SK-N-SH (cell line): ENCODE measurements around the gene NAPG. TPM values are rescaled to one million over a fixed set of nuclear protein-coding genes. Genes with fewer than 3 reads are reported as not detected.

Source experiments
- CTCF ChIA-PET: fragments of 300-600, 350-600 bp; formaldehyde crosslinking; extraction: SDS; loops from one replicate; lab custom pipeline; 2021; lab: Yijun Ruan, JAX
- POLR2A ChIA-PET: fragments of 350-600 bp; sonication (Branson Sonifier 250); formaldehyde crosslinking; extraction: SDS; loops from one replicate; lab custom pipeline; 2020; ENCODE audit warnings: antibody characterized with exemption, inconsistent platforms; lab: Yijun Ruan, JAX
- DNase-seq: peaks from one replicate; pipeline ENCODE4 v3.0.0; 2012
- H2AFZ ChIP-seq: fragments of 200-600 bp; sonication (generic); 2 replicates; pipeline ENCODE4 v1.8.1; 2016; ENCODE audit warnings: antibody characterized with exemption, mild to moderate bottlenecking, low read depth
- H3F3A ChIP-seq: fragments of 200-600 bp; sonication (generic); replicated peaks from 2 replicates; pipeline ENCODE3; 2016; ENCODE audit warnings: antibody characterized with exemption, mild to moderate bottlenecking; ENCODE audit not compliant: insufficient read depth
- H3K27ac ChIP-seq, 2 experiments: fragments of 200-500 bp in 1 of 2; fragments of 200-600 bp in 1 of 2; sonication (Bioruptor generic) in 1 of 2; sonication (generic), shearing (Covaris generic) in 1 of 2; 2 replicates each; pipeline versions ENCODE4 v1.5.1 to v1.6.1; 2014 to 2016; ENCODE audit warnings: low read depth in 2 of 2, inconsistent platforms in 1 of 2, low read length in 1 of 2, mild to moderate bottlenecking in 1 of 2, mixed read lengths in 1 of 2
- H3K27me3 ChIP-seq: fragments of 200-600 bp; sonication (generic), shearing (Covaris generic); 2 replicates; pipeline ENCODE4 v1.6.1; 2016; ENCODE audit warnings: mixed run types; ENCODE audit not compliant: insufficient read depth
- H3K36me3 ChIP-seq, 2 experiments: fragments of 200-500 bp in 1 of 2; fragments of 200-600 bp in 1 of 2; sonication (Bioruptor generic) in 1 of 2; sonication (generic) in 1 of 2; replicated peaks in 1 of 2; 2 replicates each; pipeline versions ENCODE3 to v1.5.1; 2014 to 2016; ENCODE audit warnings: low read length in 1 of 2, mild to moderate bottlenecking in 1 of 2; ENCODE audit not compliant: insufficient read depth in 2 of 2, control insufficient read depth in 1 of 2
- H3K4me1 ChIP-seq, 2 experiments: fragments of 200-500 bp in 1 of 2; fragments of 200-600 bp in 1 of 2; sonication (Bioruptor generic) in 1 of 2; sonication (generic), shearing (Covaris generic) in 1 of 2; 2 replicates each; pipeline versions ENCODE4 v1.5.1 to v1.6.1; 2014 to 2016; ENCODE audit warnings: low read depth in 1 of 2, low read length in 1 of 2, mixed run types in 1 of 2; ENCODE audit not compliant: insufficient read depth in 2 of 2, control insufficient read depth in 1 of 2
- H3K4me2 ChIP-seq: fragments of 200-600 bp; sonication (generic), shearing (Covaris generic); 2 replicates; pipeline ENCODE4 v1.6.1; 2017; ENCODE audit warnings: mixed run types
- H3K4me3 ChIP-seq, 2 experiments: fragments of 200-500 bp in 1 of 2; fragments of 200-600 bp in 1 of 2; sonication (Bioruptor generic) in 1 of 2; sonication (generic), shearing (Covaris generic) in 1 of 2; 2 replicates each; pipeline versions ENCODE4 v1.5.1 to v1.8.1; 2014 to 2016; ENCODE audit warnings: low read depth in 2 of 2, inconsistent platforms in 1 of 2, low read length in 1 of 2, mild to moderate bottlenecking in 1 of 2, mixed read lengths in 1 of 2, moderate library complexity in 1 of 2
- H3K79me2 ChIP-seq: fragments of 200-600 bp; sonication (generic); 2 replicates; pipeline ENCODE4 v1.8.1; 2017; ENCODE audit warnings: mild to moderate bottlenecking; ENCODE audit not compliant: insufficient read depth
- H3K9ac ChIP-seq: fragments of 200-600 bp; sonication (generic); 2 replicates; pipeline ENCODE4 v1.6.1; 2017; ENCODE audit warnings: mixed run types
- H3K9me2 ChIP-seq: fragments of 200-600 bp; sonication (generic); 2 replicates; pipeline ENCODE4 v1.6.1; 2017; ENCODE audit warnings: mixed run types
- H3K9me3 ChIP-seq: fragments of 200-600 bp; sonication (generic); 2 replicates; pipeline ENCODE4 v1.6.1; 2017; ENCODE audit warnings: mixed run types, mild to moderate bottlenecking, moderate library complexity
- H4K20me1 ChIP-seq: fragments of 200-600 bp; sonication (generic); 2 replicates; pipeline ENCODE4 v1.6.1; 2017; ENCODE audit warnings: mild to moderate bottlenecking, mixed run types; ENCODE audit not compliant: insufficient read depth
- EZH2phosphoT487 ChIP-seq: fragments of 200-600 bp; sonication (generic); IDR thresholded peaks from 2 replicates; pipeline ENCODE4 v1.6.1; 2017; ENCODE audit warnings: low read depth, mixed run types, mild to moderate bottlenecking, antibody characterized with exemption, moderate library complexity, borderline replicate concordance
- IRF3 ChIP-seq: fragments of 150-350 bp; IDR thresholded peaks from 2 replicates; pipeline ENCODE4 v1.6.1; 2016; ENCODE audit warnings: mild to moderate bottlenecking, low read depth, low read length
- MEF2A ChIP-seq: IDR thresholded peaks from 2 replicates; pipeline ENCODE4 v1.4.0; 2012; ENCODE audit warnings: low read depth, borderline replicate concordance
- RCOR1 ChIP-seq: fragments of 150-350 bp; IDR thresholded peaks from 2 replicates; pipeline ENCODE4 v1.6.1; 2017; ENCODE audit warnings: antibody characterized with exemption, low read length
- RFX5 ChIP-seq: IDR thresholded peaks from 2 replicates; pipeline ENCODE4 v1.6.1; 2012; ENCODE audit warnings: mild to moderate bottlenecking, improper control_type of control experiment, low read length
- RXRA ChIP-seq: IDR thresholded peaks from 2 replicates; pipeline ENCODE4 v1.4.0; 2012; ENCODE audit warnings: low read depth, mild to moderate bottlenecking, borderline replicate concordance
- SMC3 ChIP-seq: IDR thresholded peaks from 2 replicates; pipeline ENCODE4 v1.6.1; 2012; ENCODE audit warnings: low read depth, low read length, improper control_type of control experiment
- TAF1 ChIP-seq: IDR thresholded peaks from 2 replicates; pipeline ENCODE4 v1.6.1; 2012; ENCODE audit warnings: low read depth, mild to moderate bottlenecking, low read length, moderate library complexity, borderline replicate concordance
- YY1 ChIP-seq: IDR thresholded peaks from 2 replicates; pipeline ENCODE4 v1.4.0; 2012; ENCODE audit warnings: low read depth, mild to moderate bottlenecking
- WGBS: methylation state at CpG from one replicate; pipeline ENCODE4 v1.1.6; 2017; ENCODE audit warnings: low lambda C conversion rate; 5-methylcytosine and 5-hydroxymethylcytosine counted together
- polyA plus RNA-seq, 3 experiments: library from polyadenylated mRNA; depleted of rRNA; stranded (reverse); fragments of >200 nt; gene quantifications; 2 replicates each; pipeline ENCODE4 v1.2.3, GENCODE V29; 2012
- TF ChIP-seq, protein P1 (sequence below): IDR thresholded peaks from 2 replicates; pipeline ENCODE4 v1.4.0; 2012; ENCODE audit warnings: low read depth
- TF ChIP-seq, protein P2 (sequence below): fragments of 200-600 bp; sonication (generic); IDR thresholded peaks from 2 replicates; pipeline ENCODE4 v1.6.1; 2017; ENCODE audit warnings: antibody characterized with exemption, mild to moderate bottlenecking, moderate library complexity
- TF ChIP-seq, protein P3 (sequence below): IDR thresholded peaks from 2 replicates; pipeline ENCODE4 v1.6.1; 2012; ENCODE audit warnings: mild to moderate bottlenecking, low read depth, low read length, moderate library complexity

NAPG gene
- polyA plus RNA-seq, 1 of the 3 experiments (the other 2 are of a cell fraction), result 9.2 TPM

- Histone ChIP-seq H3K9me2 (no peaks in the 10 kb centered on the region), H2AFZ (no peak overlapping the region; the same call in 1 of the 2 replicates), H3K27me3 (peaks cover 28% of the 10 kb centered on the region; the same call in 1 of the 2 replicates), H3F3A (no peaks in the 10 kb centered on the region), H3K4me2 (peak overlapping the region; percentile 79), H3K9me3 (no peaks in the 10 kb centered on the region), H3K4me1 (peaks cover 0 to 2% of the 10 kb centered on the region in 2 experiments; a peak in 1 of 4 replicates), H3K27ac (no peak overlapping the region), H3K4me3 (peak overlapping the region; percentile 25 to 54), H3K36me3 (no peaks in the 10 kb centered on the region), H4K20me1 (no peaks in the 10 kb centered on the region), H3K9ac (no peak overlapping the region), H3K79me2 (no peaks in the 10 kb centered on the region)
- POLR2A ChIA-PET, result no interaction called here
- 10% methylated on average over 12 of the region's 30 CpGs for WGBS
- TF ChIP-seq, protein P1, sequence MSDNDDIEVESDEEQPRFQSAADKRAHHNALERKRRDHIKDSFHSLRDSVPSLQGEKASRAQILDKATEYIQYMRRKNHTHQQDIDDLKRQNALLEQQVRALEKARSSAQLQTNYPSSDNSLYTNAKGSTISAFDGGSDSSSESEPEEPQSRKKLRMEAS, result no peak
- TF ChIP-seq, protein P2, sequence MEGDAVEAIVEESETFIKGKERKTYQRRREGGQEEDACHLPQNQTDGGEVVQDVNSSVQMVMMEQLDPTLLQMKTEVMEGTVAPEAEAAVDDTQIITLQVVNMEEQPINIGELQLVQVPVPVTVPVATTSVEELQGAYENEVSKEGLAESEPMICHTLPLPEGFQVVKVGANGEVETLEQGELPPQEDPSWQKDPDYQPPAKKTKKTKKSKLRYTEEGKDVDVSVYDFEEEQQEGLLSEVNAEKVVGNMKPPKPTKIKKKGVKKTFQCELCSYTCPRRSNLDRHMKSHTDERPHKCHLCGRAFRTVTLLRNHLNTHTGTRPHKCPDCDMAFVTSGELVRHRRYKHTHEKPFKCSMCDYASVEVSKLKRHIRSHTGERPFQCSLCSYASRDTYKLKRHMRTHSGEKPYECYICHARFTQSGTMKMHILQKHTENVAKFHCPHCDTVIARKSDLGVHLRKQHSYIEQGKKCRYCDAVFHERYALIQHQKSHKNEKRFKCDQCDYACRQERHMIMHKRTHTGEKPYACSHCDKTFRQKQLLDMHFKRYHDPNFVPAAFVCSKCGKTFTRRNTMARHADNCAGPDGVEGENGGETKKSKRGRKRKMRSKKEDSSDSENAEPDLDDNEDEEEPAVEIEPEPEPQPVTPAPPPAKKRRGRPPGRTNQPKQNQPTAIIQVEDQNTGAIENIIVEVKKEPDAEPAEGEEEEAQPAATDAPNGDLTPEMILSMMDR, result no peak
- CTCF ChIA-PET, result interaction anchor here (1.3 kb wide), 1 partner anchor 29 kb away, joined by 4 read pairs; no protein-coding TSS in a partner anchor
- DNase-seq, result peak; percentile 73
Observed at GRCh38 chr18:10588975-10589374, 63.1 kb downstream of the NAPG start.

GRCh38 chr18:10590412-10590811 lies 64.6 kb downstream of the NAPG start:
- Histone ChIP-seq H3F3A (no peaks in the 10 kb centered on the region), H3K27ac (no peak overlapping the region), H3K4me2 (no peak overlapping the region), H4K20me1 (no peaks in the 10 kb centered on the region), H3K4me1 (peaks cover 0 to 2% of the 10 kb centered on the region in 2 experiments; a peak in 1 of 4 replicates), H2AFZ (no peak overlapping the region), H3K27me3 (peaks cover 28% of the 10 kb centered on the region; the same call in 1 of the 2 replicates), H3K36me3 (no peaks in the 10 kb centered on the region), H3K9ac (no peak overlapping the region), H3K4me3 (no peak overlapping the region), H3K9me2 (no peaks in the 10 kb centered on the region), H3K79me2 (no peaks in the 10 kb centered on the region), H3K9me3 (no peaks in the 10 kb centered on the region)
- no peak for DNase-seq
- TF ChIP-seq SMC3 (no peak), RCOR1 (no peak), YY1 (no peak), EZH2phosphoT487 (no peak), MEF2A (no peak), RFX5 (no peak), IRF3 (no peak), TAF1 (no peak), RXRA (no peak)
- TF ChIP-seq, protein P3, sequence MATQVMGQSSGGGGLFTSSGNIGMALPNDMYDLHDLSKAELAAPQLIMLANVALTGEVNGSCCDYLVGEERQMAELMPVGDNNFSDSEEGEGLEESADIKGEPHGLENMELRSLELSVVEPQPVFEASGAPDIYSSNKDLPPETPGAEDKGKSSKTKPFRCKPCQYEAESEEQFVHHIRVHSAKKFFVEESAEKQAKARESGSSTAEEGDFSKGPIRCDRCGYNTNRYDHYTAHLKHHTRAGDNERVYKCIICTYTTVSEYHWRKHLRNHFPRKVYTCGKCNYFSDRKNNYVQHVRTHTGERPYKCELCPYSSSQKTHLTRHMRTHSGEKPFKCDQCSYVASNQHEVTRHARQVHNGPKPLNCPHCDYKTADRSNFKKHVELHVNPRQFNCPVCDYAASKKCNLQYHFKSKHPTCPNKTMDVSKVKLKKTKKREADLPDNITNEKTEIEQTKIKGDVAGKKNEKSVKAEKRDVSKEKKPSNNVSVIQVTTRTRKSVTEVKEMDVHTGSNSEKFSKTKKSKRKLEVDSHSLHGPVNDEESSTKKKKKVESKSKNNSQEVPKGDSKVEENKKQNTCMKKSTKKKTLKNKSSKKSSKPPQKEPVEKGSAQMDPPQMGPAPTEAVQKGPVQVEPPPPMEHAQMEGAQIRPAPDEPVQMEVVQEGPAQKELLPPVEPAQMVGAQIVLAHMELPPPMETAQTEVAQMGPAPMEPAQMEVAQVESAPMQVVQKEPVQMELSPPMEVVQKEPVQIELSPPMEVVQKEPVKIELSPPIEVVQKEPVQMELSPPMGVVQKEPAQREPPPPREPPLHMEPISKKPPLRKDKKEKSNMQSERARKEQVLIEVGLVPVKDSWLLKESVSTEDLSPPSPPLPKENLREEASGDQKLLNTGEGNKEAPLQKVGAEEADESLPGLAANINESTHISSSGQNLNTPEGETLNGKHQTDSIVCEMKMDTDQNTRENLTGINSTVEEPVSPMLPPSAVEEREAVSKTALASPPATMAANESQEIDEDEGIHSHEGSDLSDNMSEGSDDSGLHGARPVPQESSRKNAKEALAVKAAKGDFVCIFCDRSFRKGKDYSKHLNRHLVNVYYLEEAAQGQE, result no peak
- ChIA-PET CTCF (interaction anchor here (0.9 kb wide), 1 partner anchor 30 kb away, joined by 3 read pairs; no protein-coding TSS in a partner anchor), POLR2A (no interaction called here)
- 21% methylated on average over 8 of the region's 8 CpGs for WGBS
